Measurements from ENCODE around the gene DCANP1.

GRCh38 chr5:135446615-135447014 lies 533 bp downstream of the DCANP1 start:
- TF ChIP-seq FOXJ2 (tag; IDR thresholded peaks at IDR 0.05) = no peak
- TF ChIP-seq CTCF (IDR thresholded peaks at IDR 0.05 in 2 of 3, conservative IDR thresholded peaks at IDR 0.05 in 1 of 3; ENCODE audit: insufficient read depth in 2 of 3, low read depth in 1 of 3, low read length in 3 of 3) = no peak
- TF ChIP-seq HNRNPH1 (optimal IDR thresholded peaks at IDR 0.05; ENCODE audit: low read depth, low read length) = no peak
- TF ChIP-seq ZNF224 (CRISPR knock-in tag; IDR thresholded peaks at IDR 0.05) = no peak
- TF ChIP-seq ZBTB43 (CRISPR knock-in tag; IDR thresholded peaks at IDR 0.05) = no peak
- TF ChIP-seq HMG20A (CRISPR knock-in tag; conservative IDR thresholded peaks at IDR 0.05) = no peak
- no peak for TF ChIP-seq XRCC5 (IDR thresholded peaks at IDR 0.05; ENCODE audit: low read depth, low read length)
- TF ChIP-seq NCOR1 (IDR thresholded peaks at IDR 0.05) = no peak
